HepG2 (cell line): ENCODE data around the gene PDCD2L. TPM values are rescaled to one million over a fixed set of nuclear protein-coding genes. Genes with fewer than 3 reads are reported as not detected.

Experiments
- AGO2 ChIP-seq: fragments of 200-400 bp; formaldehyde crosslinking; optimal IDR thresholded peaks from 2 replicates; pipeline ENCODE3; 2017; ENCODE audit warnings: mild to moderate bottlenecking, low read depth, low read length, moderate library complexity
- ERF ChIP-seq: IDR thresholded peaks from 2 replicates; pipeline ENCODE4 v1.6.1; 2018; ENCODE audit warnings: missing biosample characterization, missing genetic modification reagents
- PHF8 ChIP-seq: sonication (generic); formaldehyde crosslinking; IDR thresholded peaks from 2 replicates; pipeline ENCODE4 v1.5.0; 2020; ENCODE audit warnings: missing genetic modification reagents
- ZFX ChIP-seq: sonication (generic); formaldehyde crosslinking; IDR thresholded peaks from 2 replicates; pipeline ENCODE4 v1.4.0; 2020; ENCODE audit warnings: mild to moderate bottlenecking, low read depth, missing genetic modification reagents, moderate library complexity
- ZNF430 ChIP-seq: sonication (generic); formaldehyde crosslinking; IDR thresholded peaks from 2 replicates; pipeline ENCODE4 v1.9.0; 2021; ENCODE audit warnings: mild to moderate bottlenecking, missing genetic modification reagents
- ZNF563 ChIP-seq: sonication (generic); formaldehyde crosslinking; IDR thresholded peaks from 2 replicates; pipeline ENCODE4 v1.8.0; 2022; ENCODE audit warnings: mild to moderate bottlenecking, moderate library complexity, missing genetic modification reagents
- ZNF883 ChIP-seq: sonication (generic); formaldehyde crosslinking; IDR thresholded peaks from 2 replicates; pipeline ENCODE4 v1.5.1; 2020; ENCODE audit warnings: mild to moderate bottlenecking, missing genetic modification reagents; ENCODE audit errors: not compliant biosample characterization
- polyA plus RNA-seq, 8 experiments: library from polyadenylated mRNA; depleted of rRNA in 3 of 8; stranded (reverse) in 7 of 8; unstranded in 1 of 8; fragments of >200 nt; fragmentation: Illumina TruSeq in 4 of 8; extraction: Trizol in 4 of 8; gene quantifications; 2 replicates each; pipeline versions ENCODE4 v1.2.1 to v1.2.3, GENCODE V29; 2011 to 2016; ENCODE audit warnings: low read depth in 4 of 8, missing spikeins in 1 of 8, mixed read lengths in 1 of 8; ENCODE audit not compliant: insufficient read depth in 1 of 8
- total RNA-seq, 5 experiments: library from RNA; depleted of rRNA; stranded (reverse); fragments of >200 nt; fragmentation: Illumina TruSeq; extraction: Trizol; gene quantifications; 2 replicates each; pipeline ENCODE4 v1.2.3, GENCODE V29; 2016; ENCODE audit warnings: low read depth in 1 of 5
- TF ChIP-seq, protein P1 (sequence below): sonication (generic); formaldehyde crosslinking; IDR thresholded peaks from 2 replicates; pipeline ENCODE4 v1.5.0; 2020; ENCODE audit warnings: mild to moderate bottlenecking, missing genetic modification reagents, borderline replicate concordance
- TF ChIP-seq, protein P2 (sequence below): sonication (generic); formaldehyde crosslinking; IDR thresholded peaks from 2 replicates; pipeline ENCODE4 v1.4.0; 2020; ENCODE audit warnings: missing genetic modification reagents
- TF ChIP-seq, protein P3 (sequence below): sonication (generic); formaldehyde crosslinking; IDR thresholded peaks from 2 replicates; pipeline ENCODE4 v1.4.0; 2020; ENCODE audit warnings: mild to moderate bottlenecking, missing genetic modification reagents
- TF ChIP-seq, protein P4 (sequence below): IDR thresholded peaks from 2 replicates; pipeline ENCODE4 v1.6.1; 2016; ENCODE audit warnings: mild to moderate bottlenecking, missing biosample characterization, missing genetic modification reagents
- TF ChIP-seq, protein P5 (sequence below): sonication (generic); formaldehyde crosslinking; IDR thresholded peaks from 2 replicates; pipeline ENCODE4 v1.5.0; 2020; ENCODE audit warnings: missing genetic modification reagents
- TF ChIP-seq, protein P6 (sequence below): sonication (generic); formaldehyde crosslinking; IDR thresholded peaks from 2 replicates; pipeline ENCODE4 v1.5.1; 2020; ENCODE audit warnings: mild to moderate bottlenecking, missing genetic modification reagents, moderate library complexity

Gene PDCD2L
- total and polyA plus RNA-seq, 2 of the 13 experiments (the other 11 are each of a cell fraction or from before 2014, with no cell fraction given) = 29.3 to 35.2 TPM

DNA sequence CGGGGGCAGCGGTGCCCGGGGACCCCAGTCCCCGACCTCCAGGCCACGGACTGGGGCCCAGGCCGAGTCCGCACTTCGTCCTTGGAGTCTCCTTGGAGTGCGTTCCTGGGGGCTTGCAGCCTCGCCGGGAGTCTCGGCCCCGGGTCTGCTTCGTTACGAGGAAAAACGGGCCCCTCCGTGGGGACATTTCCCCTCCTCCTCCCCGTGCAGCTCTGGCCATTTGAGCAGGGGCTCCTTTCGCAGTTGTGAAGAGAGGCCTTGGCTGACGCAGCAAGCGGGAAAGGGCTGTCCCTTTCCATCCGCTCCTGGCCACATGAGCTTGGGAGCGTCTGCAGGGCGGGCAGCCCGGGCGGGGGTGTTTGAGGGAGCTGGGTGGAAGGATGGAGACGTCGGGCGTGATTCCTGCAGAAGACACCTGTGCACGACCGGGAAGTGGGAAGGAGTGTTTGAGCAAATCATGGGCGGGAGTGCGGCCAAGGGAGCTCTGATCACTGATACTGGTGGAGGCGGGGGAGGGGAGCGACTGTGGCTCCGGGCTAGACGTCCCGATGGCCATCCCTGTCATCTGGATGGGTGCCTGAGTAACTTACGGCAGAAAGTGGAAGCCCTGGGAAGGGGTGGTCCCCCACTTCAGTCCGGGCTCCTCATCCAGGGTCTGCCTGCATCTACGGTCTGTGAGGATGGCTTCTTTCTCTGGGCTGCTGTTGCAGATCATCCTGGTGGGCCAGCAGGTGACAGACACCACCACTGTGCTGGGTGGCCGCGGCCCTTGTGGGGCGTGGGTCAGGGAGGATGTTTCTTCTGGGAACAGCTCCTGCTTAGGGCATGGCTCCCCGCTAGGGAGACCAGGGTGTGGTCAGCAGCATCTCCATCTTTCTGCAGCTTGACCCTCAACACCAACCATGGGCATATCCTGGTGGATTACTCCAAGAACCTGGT lies 38.5 kb upstream of the PDCD2L start (continued):
- TF ChIP-seq, protein P1, sequence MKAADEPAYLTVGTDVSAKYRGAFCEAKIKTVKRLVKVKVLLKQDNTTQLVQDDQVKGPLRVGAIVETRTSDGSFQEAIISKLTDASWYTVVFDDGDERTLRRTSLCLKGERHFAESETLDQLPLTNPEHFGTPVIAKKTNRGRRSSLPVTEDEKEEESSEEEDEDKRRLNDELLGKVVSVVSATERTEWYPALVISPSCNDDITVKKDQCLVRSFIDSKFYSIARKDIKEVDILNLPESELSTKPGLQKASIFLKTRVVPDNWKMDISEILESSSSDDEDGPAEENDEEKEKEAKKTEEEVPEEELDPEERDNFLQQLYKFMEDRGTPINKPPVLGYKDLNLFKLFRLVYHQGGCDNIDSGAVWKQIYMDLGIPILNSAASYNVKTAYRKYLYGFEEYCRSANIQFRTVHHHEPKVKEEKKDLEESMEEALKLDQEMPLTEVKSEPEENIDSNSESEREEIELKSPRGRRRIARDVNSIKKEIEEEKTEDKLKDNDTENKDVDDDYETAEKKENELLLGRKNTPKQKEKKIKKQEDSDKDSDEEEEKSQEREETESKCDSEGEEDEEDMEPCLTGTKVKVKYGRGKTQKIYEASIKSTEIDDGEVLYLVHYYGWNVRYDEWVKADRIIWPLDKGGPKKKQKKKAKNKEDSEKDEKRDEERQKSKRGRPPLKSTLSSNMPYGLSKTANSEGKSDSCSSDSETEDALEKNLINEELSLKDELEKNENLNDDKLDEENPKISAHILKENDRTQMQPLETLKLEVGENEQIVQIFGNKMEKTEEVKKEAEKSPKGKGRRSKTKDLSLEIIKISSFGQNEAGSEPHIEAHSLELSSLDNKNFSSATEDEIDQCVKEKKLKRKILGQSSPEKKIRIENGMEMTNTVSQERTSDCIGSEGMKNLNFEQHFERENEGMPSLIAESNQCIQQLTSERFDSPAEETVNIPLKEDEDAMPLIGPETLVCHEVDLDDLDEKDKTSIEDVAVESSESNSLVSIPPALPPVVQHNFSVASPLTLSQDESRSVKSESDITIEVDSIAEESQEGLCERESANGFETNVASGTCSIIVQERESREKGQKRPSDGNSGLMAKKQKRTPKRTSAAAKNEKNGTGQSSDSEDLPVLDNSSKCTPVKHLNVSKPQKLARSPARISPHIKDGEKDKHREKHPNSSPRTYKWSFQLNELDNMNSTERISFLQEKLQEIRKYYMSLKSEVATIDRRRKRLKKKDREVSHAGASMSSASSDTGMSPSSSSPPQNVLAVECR = peak; percentile 59
- TF ChIP-seq ZNF563 (CRISPR knock-in tag) (0 out of 2 replicates have a peak, but pooled peaks have one; percentile 30), ZFX (peak; percentile 51), ZNF430 (CRISPR knock-in tag) (peak; percentile 3; the same call in 1 of the 2 replicates), PHF8 (CRISPR knock-in tag) (peak; percentile 4; the same call in 1 of the 2 replicates), AGO2 (peak; percentile 35), ZNF883 (CRISPR knock-in tag) (peak; percentile 44), ERF (CRISPR knock-in tag) (peak; percentile 6; the same call in 1 of the 2 replicates)
- TF ChIP-seq, protein P2, sequence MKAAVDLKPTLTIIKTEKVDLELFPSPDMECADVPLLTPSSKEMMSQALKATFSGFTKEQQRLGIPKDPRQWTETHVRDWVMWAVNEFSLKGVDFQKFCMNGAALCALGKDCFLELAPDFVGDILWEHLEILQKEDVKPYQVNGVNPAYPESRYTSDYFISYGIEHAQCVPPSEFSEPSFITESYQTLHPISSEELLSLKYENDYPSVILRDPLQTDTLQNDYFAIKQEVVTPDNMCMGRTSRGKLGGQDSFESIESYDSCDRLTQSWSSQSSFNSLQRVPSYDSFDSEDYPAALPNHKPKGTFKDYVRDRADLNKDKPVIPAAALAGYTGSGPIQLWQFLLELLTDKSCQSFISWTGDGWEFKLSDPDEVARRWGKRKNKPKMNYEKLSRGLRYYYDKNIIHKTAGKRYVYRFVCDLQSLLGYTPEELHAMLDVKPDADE (CRISPR knock-in tag) = peak; percentile 53; the same call in 1 of the 2 replicates
- TF ChIP-seq, protein P3, sequence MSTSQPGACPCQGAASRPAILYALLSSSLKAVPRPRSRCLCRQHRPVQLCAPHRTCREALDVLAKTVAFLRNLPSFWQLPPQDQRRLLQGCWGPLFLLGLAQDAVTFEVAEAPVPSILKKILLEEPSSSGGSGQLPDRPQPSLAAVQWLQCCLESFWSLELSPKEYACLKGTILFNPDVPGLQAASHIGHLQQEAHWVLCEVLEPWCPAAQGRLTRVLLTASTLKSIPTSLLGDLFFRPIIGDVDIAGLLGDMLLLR = peak; percentile 6; the same call in 1 of the 2 replicates
- TF ChIP-seq, protein P4, sequence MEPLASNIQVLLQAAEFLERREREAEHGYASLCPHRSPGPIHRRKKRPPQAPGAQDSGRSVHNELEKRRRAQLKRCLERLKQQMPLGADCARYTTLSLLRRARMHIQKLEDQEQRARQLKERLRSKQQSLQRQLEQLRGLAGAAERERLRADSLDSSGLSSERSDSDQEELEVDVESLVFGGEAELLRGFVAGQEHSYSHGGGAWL (CRISPR knock-in tag) = peak; percentile 72
- TF ChIP-seq, protein P5, sequence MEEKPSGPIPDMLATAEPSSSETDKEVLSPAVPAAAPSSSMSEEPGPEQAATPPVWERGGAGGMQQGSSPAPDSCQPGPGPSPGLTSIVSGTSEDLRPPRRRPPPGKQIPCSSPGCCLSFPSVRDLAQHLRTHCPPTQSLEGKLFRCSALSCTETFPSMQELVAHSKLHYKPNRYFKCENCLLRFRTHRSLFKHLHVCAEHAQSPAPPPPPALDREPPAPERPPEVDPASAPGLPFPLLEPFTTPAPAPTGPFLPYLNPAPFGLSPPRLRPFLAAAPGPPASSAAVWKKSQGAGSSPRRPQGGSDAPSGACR = 0 out of 2 replicates have a peak, but pooled peaks have one; percentile 32
- TF ChIP-seq, protein P6, sequence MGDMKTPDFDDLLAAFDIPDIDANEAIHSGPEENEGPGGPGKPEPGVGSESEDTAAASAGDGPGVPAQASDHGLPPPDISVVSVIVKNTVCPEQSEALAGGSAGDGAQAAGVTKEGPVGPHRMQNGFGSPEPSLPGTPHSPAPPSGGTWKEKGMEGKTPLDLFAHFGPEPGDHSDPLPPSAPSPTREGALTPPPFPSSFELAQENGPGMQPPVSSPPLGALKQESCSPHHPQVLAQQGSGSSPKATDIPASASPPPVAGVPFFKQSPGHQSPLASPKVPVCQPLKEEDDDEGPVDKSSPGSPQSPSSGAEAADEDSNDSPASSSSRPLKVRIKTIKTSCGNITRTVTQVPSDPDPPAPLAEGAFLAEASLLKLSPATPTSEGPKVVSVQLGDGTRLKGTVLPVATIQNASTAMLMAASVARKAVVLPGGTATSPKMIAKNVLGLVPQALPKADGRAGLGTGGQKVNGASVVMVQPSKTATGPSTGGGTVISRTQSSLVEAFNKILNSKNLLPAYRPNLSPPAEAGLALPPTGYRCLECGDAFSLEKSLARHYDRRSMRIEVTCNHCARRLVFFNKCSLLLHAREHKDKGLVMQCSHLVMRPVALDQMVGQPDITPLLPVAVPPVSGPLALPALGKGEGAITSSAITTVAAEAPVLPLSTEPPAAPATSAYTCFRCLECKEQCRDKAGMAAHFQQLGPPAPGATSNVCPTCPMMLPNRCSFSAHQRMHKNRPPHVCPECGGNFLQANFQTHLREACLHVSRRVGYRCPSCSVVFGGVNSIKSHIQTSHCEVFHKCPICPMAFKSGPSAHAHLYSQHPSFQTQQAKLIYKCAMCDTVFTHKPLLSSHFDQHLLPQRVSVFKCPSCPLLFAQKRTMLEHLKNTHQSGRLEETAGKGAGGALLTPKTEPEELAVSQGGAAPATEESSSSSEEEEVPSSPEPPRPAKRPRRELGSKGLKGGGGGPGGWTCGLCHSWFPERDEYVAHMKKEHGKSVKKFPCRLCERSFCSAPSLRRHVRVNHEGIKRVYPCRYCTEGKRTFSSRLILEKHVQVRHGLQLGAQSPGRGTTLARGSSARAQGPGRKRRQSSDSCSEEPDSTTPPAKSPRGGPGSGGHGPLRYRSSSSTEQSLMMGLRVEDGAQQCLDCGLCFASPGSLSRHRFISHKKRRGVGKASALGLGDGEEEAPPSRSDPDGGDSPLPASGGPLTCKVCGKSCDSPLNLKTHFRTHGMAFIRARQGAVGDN (CRISPR knock-in tag) = peak; percentile 76
